HG02588 (cell line): ENCODE results near the gene BIN2.
"Not testable (repeated sequence)": the region's sequence is repeated elsewhere in the genome, so short reads cannot be mapped to it uniquely, and the experiment has no call there.

Source experiments
- ATAC-seq: cut with Tn5 transposase; IDR thresholded peaks from one replicate; pipeline ENCODE4 v1.9.1; 2021; ENCODE audit warnings: mild to moderate bottlenecking, moderate library complexity; ENCODE audit not compliant: unreplicated experiment

Gene BIN2

GRCh38 chr12:51346581-51346980 lies 22.6 kb upstream of the BIN2 start, which contains the start of gene CELA1:
TSS of gene CELA1 (minus strand) at chr12:51346679. CDS start at chr12:51346638, 41 bp downstream.
- no peak for ATAC-seq

DNA sequence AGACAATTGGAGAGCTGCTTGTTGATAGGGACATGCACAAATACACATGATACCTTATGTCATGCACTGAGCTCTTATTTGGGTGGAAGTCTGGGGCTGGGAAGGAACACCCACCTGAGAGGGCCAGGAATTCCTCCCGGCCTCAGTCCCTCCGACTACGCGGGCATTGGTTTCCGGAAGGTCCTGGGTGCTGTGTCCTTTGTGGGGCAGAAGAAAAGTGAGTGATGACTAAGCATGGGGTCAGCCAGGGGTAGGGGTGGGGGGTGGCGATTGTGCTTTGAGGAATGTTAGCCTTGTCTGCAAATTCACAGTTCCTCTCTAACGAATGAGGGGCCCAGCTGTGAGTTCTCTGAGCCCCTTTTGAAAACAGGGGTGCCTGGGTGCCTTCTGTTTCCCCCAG lies 21.7 kb upstream of the BIN2 start:
- no peak for ATAC-seq

DNA sequence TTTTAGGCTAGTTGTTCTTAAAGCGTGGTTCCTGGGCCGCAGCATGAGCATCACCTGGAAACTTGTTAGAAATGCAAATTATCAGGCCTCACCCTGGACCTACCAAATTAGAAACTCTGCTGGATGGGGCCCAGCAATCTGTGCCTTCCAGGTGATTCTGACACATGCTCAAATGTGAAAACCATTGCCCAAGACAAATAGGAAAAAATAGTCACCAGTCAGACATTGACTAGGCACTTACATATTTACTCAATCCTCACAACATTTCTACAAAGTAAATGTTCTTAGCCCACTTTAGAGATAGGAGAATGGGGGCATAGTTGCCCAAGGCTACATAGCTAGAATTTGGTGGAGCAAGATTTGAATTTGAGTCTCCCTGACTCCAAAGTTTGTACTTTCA lies 19.2 kb upstream of the BIN2 start:
- no peak for ATAC-seq

DNA sequence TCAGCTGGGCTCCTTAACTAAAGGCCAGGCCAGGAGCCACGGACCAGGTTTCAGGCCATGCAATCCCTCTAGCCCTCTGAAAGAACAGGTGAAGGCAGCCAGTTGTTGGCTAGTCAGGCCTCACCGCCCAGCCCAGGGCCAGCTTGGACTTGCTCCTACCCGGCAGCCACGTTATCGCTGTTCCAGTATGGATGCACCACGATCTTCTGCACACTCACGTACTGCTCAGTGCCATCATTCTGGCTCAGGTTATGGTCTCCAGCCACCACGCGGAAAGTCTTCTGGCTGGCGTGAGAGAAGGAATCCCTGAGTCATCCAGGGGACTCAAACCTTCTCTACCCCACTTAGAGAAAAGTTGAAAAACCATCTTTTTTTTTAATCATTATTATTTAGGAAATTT lies 18.4 kb upstream of the BIN2 start:
- no peak for ATAC-seq

DNA sequence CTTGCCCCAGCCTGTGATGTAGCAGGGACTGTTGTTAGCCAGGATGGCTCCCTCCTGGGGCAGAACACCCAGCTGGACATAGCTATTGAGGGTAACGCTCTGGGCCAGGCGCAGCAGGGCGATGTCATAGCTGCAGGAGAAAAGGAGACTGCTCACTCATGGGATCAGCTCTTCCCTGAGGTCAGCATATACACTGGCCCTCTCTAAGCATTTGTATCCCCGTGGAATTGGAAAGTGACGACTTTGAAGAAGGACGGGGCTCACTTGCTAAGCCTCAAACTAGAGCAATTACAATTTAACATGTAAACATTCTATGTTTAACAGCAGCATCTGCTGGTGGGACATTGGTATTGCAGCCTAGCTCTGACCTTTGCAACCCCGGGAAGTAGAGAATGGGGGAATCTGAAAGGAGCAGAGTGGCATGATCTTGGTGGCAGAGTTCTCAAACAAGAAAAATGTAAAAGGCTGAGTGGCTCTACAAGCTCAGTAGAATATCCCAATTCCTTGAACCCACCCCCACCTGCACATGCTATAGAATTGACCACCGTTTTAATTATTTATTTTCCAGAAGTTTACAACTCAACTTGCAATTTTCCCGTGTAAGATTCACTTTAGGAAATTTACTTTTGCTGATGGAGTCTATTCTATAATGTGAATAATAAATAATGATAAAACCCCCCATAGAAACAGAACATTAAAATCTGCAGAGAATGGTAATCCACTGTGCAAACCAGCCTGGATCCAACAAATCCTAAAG lies 17.5 kb upstream of the BIN2 start:
- ATAC-seq, result no peak

- ATAC-seq, result no peak
Measured at GRCh38 chr12:51339750-51340149, 15.8 kb upstream of the BIN2 start.

- ATAC-seq, result not testable (repeated sequence)
Measured at GRCh38 chr12:51337336-51337735, 13.4 kb upstream of the BIN2 start.

DNA sequence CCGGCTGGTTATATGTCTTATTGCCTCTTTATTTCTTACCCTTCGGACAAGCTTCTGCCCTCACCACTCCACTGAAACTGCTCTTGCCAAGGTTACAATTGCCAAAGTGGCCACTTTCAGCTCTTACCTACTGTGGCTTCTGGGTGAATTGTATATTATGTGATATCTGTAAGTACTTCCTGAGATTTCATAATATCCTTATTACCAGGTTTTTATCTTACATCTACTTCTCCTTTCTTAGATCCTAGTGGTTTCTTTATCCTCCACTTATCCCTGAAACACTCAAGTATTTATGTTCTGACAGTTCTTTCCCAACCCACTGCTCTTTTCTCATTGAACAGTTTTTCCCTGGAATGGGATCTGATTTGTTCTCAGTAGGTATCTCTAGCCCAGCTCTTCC lies 12.0 kb upstream of the BIN2 start:
- ATAC-seq, result no peak

DNA sequence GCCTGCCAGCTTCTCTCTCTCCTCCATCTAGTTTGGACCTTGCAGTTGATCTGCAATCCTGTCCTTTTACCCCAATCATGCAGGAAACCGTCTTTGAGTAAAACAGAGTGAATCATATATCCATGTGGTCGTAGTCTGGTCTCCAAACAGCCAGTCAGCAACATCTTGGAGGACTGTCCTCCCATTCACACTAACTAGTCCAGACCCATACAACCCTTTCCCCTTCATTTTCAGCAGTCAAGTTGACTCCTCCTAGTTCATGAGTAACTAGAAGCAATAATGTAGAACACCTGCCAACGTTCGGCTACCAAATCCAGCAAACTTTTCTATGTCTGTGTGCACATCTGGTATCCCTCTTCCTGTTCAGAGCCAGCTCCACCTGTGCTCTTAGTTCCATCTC lies 10.8 kb upstream of the BIN2 start:
- ATAC-seq, result no peak

DNA sequence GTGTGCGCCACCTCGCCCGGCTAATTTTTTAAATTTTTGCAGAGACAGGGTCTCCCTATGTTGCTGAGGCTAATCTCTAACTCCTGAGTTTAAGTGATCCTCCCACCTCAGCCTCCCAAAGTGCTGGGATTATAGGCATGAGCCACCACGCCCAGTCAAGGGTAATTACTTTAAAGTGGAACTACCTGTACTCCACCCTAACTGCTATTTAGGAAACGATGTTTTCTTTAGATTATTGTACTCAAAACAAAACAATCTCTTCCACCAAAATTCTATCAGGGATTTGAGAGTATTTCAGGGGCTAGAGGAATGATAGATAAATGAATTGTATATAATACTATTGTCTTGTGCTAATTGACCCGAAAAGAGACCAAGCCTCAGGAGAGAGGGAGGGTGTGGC lies 9.6 kb upstream of the BIN2 start:
- ATAC-seq, result no peak

DNA sequence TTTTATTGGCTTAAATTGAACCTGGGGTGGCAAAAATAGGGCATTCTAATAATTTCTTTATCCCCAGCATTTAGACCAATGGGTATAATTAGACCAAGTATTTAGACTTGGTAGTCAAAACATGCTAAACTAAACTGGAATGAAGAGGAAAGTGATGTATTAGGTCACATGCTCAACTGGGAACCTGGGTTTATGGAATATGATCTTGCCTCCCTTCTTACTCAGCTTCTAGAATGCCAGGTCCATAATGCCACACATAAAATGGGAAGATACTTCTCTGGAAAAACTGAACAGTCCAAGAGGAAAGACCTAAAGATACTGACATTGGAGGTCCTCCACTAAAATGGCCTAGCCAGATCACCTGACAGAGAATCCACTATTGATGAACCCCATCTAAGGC lies 6.2 kb upstream of the BIN2 start:
- ATAC-seq, result no peak

- no peak for ATAC-seq
Measured at GRCh38 chr12:51329742-51330141, 5.8 kb upstream of the BIN2 start.

DNA sequence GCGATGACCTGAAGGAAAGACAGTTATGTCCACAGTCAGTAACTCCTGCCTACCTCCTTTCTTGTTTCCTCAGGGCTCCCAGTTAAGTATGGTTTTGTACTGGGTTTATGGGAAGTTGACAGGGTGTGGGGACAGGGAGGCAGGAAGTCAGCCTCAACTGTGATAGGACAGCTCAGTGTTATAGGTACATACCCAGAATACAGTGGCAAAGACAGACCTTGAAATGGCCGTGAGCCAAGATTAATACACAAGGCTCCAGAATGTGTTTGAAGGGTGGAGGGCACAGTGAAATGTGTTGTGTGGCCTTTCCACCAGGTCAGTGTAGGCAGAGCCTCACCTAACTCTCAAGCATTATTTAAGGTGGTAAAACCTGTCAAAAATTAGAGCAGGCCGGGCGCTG lies 4.6 kb upstream of the BIN2 start:
- no peak for ATAC-seq

DNA sequence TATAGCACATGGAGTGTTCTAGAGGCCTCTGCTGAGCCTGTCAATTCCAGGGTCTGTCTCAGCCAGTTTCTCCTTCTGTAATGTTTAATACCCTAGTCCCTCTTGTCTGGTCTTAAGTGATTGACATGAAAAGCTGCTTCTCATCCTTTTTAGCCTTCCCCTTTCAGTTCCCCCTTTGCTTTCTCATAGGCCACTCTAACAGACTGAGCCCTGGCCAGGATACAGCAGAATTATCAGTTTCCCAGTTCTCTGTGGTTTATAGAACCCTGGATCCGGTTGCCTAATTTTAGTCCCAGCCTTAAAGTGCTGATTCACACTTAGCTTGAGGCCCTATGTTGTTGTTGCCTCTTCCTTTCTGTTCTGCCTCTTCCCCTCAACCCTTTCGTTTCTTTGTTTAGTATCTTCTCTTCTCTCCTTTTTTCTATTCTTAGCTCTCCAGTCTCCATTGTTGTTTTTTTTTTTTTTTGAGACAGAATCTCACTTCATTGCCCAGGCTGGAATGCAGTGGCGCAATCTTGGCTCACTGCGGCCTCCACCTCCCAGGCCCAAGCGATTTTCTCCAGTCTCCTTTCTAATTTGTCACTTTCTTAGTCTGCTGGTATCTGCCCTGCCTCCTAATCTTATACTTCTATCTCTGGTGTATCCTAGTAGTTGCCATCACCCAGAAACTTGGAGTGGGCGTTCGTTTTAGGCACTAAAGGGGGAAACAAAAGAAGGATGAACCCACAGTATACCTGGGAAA lies 2.9 kb upstream of the BIN2 start:
- ATAC-seq, result peak; percentile 40

GRCh38 chr12:51324953-51325352 lies 979 bp upstream of the BIN2 start:
- no peak for ATAC-seq

- peak; percentile 3 for ATAC-seq
Measured at GRCh38 chr12:51323317-51323960, 535 bp downstream of the BIN2 start.

DNA sequence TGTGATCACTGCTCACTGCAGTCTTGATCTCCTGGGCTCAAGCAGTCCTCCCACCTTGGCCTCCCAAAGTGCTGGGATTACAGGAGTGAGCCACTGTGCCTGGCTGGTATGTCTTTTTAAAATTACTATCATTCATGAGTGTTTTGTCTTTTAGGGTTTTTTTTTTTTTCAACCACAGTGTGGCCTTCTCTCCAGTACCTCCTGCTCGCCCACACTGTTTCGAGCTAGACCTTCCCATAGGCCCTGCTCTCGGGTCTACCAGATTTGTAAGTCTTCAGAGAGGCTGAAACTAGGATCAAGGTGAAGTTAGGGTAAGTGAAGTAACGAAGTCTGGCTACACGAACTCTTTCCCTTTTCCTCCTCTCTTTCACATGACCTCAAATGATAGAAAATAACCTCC lies 1.5 kb downstream of the BIN2 start:
- no peak for ATAC-seq

GRCh38 chr12:51321882-51322281 lies 2.1 kb downstream of the BIN2 start:
- no peak for ATAC-seq

DNA sequence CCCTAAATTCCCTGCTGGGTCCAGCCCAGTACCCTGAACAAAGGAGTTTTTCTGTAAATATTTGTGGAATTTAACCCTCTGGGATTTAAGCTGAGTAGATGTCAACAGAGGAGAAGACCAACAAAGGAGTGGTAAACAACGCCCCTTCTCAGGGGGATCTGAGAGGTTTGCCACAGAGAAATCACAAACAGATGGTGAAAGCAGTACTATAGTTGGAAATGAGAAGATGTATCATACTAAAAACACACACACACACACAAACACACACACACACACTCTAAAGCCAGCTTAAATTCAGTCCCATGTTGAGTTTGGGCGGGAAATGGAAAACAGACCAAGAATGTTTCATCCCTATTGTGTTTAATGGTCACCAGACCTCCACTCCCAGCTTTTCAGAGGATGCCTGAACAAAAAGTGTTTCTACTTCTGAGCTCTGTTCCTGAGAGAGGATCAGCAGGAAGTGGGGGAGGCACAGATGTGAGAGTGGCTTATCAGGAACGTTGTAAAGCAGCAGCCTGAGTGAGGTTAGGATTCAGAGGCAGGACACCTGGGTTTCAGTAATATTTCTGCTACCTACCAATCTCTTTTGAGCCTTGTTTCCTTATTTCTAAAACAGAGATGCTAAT lies 3.2 kb downstream of the BIN2 start:
- ATAC-seq, result no peak

- ATAC-seq, result no peak
Measured at GRCh38 chr12:51320311-51320694, 3.7 kb downstream of the BIN2 start.

GRCh38 chr12:51318846-51319599 lies 5.0 kb downstream of the BIN2 start:
- no peak for ATAC-seq
